HG02759 (cell line): Measurements from ENCODE around the gene CD2AP.
"Not testable (repeated sequence)": the region's sequence is repeated elsewhere in the genome, so short reads cannot be mapped to it uniquely, and the experiment has no call there.

Experiments
- ATAC-seq: cut with Tn5 transposase; IDR thresholded peaks from one replicate; pipeline ENCODE4 v1.9.1; 2021; ENCODE audit warnings: mild to moderate bottlenecking, moderate library complexity; ENCODE audit not compliant: unreplicated experiment

The CD2AP gene

DNA sequence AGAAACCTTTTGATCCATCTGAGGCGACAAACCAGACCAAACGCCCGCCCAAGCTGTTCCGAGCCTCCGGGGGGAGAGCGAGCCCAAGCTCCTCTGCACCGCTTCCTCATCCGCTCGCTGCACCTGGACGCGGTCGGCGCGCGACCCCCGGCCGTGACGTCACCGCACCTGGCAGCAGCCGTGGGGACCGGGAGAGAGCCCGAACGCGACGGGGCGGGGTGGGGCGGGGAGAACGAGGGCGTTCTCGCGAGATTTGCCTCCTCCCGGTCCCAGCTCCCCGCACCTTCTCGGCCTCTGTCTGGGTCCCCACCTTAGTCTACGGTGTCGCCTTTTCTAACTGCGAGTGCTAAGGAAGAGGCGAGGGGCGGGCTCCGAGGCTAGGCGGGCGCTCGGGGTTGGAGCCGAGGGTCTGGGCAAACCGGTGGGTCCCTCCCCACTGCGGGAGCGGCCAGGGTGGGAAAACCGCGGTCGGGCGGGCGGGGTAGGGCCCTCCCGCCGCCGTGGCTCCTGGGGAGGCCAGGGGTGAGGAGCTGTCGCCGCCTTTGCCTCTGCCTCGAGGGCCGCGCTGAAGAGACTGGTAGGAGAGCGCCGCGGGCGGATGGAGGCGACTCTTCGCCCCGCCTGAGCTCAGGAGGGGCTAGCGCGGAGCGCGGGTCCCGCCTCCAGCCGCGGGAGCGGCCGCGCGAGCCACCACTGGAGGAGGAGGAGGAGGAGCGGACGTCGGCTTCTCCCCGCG is at the start of gene CD2AP:
CD2AP (plus strand) TSS at position 293 of the 736 bp plus-strand sequence. CDS start 456 bp downstream, outside the sequence.
- ATAC-seq: peak; percentile 89

- no peak for ATAC-seq
Observed at GRCh38 chr6:47428288-47428687, 49.3 kb upstream of the CD2AP start.

- no peak for ATAC-seq
Observed at GRCh38 chr6:47428746-47429664, 48.6 kb upstream of the CD2AP start.

DNA sequence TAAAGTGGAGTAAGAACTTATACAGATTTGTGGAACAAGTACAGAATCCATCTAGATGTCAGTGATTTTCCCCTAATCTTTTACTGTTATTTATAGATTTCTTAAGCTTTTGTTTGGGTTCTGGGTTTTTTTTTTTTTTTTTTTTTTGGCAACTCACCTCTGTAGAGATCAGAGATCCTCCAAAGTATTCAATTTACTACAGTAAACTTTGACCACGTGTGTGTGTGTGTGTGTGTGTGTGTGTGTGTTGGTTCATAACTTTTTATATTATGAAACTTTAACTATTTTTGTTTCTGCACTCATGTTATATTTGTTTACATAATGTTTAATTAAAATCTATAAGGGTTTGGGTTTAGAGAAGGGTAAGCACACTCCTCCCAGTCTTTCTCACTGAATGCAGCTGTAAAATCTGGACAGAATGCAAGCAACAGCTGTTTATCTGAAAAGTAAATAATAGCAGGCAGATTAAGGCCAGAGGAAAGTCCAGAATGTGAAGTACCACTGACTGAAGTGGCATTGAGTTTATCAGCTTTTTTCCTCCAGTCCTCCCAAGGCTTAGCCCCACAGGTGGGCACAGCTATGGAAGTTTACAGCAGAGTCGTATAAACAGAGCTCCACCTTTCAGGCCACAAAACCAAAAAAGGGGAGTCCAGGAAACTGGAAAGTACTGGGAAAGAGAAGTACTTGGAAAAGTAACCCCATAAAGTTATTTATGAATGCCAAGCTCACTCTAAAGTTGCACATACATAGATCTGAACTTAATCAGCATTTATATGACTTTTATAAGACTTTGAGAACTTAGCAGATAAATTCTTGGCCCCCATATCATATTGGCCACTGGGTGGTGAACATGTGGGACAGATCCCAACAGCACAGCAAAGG is 43.0 kb upstream of the CD2AP start:
- no peak for ATAC-seq

DNA sequence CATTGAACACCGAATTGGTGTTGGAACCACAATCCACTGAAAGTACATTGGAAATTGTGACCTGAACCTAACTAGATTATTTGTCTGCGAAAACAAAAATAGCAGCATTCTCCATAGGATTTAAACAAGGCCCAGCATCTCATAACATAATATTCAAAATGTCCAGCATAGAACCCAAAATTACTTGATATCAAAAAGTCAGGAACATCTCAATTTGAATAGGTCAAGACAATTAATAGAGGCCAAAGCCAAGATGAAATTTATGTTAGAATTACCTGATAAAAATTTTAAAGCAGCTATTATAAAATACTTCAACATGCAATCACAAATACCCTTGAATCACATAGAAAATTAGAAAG is 42.4 kb upstream of the CD2AP start:
- ATAC-seq: no peak

GRCh38 chr6:47437592-47437991 is 40.0 kb upstream of the CD2AP start:
- peak; percentile 72 for ATAC-seq

- ATAC-seq: peak; percentile 79
Observed at GRCh38 chr6:47438481-47439347, 38.9 kb upstream of the CD2AP start.

DNA sequence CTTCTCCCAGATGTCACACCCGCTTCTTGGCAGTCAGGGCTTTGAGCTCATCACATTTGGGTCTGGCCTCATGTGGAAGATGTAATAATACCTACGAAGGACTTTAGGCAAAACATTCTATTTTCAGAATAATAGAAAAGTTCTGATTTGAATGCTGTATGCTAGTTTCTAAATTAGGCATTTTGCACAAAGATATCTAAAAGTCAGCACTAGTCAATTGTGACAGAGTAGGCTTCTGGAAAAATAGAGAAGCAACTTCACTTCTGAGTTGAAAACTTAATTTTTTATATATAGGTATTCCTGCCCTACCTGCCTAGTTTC is 38.3 kb upstream of the CD2AP start:
- peak; percentile 32 for ATAC-seq

GRCh38 chr6:47440719-47441118 is 36.9 kb upstream of the CD2AP start:
- peak; percentile 47 for ATAC-seq

GRCh38 chr6:47444964-47445363 is 32.6 kb upstream of the CD2AP start:
- not testable (repeated sequence) for ATAC-seq

DNA sequence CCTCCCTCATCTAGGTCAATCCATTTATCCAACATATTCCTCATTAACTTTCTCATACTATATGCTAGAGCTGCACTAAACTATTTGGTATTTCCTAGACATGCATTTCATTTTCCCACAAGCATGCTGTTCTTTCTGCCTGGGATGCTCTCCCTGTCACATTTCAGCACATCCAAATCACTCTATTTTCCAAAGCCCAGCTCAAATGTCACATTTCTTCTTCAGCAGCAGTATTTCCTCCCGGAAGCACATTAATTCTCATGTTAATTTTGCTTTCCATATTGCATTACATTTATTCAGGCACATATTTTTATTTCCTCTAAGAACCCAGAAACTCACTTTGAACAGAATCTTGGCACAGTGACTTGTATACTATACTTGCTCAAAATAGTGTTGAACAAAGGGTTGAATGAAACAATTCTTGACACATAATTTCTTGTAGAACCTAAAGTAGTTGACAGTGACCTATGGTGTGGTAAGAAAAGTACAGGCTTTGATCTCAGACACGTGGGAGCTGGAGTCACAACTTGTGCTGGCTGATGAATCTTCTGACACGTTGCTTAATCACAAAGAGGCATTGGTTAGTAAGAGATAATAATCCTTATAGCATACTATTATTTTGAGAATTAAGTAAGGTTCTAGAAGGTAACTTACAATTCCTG is 30.8 kb upstream of the CD2AP start:
- no peak for ATAC-seq

GRCh38 chr6:47447722-47448121 is 29.9 kb upstream of the CD2AP start:
- no peak for ATAC-seq

DNA sequence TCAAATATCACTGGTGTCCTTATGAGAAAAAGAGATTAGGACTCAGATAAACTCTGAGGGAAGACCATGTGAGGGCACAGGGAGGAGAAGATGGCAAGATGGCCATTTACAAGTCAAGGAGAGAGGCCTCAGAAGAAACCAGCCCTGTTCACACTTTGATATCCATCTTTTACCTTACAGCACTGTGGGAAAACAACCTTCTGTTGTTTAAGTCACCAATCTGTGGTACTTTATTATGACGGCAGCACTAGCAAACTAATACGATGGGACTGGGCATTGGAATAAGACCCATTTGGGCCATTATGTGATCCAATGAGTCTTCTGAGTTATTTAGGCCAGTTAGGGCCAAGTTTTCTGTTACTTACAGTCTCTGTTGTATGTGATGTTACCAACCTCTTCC is 26.4 kb upstream of the CD2AP start:
- no peak for ATAC-seq

GRCh38 chr6:47452899-47453298 is 24.7 kb upstream of the CD2AP start:
- ATAC-seq: no peak

GRCh38 chr6:47453372-47453936 is 24.1 kb upstream of the CD2AP start:
- ATAC-seq: no peak

DNA sequence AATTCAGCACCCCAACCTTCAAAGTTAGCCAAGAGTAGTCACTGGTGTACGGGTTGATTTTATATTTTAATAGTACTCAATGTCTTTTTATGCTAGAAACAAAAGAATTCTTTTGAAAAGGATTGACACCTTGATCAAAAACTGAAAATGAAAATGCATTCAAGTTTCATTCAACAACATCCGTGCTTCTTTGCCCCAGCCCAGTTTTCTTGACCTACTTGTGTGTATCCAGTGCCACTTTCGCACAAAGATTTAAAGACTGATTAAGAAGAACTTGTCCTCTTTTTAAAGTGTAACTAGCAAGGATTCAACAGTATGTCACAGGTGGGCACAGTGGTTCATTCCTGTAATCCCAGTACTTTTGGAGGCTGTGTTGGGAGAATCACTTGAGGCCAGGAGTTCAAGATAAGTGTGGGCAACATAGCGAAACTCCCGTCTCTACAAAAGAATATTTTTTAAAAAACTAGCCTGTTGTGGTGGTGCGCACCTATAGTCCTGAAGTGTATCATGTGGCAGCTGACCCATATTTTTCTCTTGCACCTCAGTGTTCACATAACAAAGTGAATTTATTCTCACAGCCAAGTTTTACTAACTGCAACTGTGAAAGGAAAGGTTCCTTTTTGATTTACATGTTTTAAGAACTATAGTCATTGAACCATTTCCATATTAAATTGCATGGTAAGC is 22.7 kb upstream of the CD2AP start:
- no peak for ATAC-seq

DNA sequence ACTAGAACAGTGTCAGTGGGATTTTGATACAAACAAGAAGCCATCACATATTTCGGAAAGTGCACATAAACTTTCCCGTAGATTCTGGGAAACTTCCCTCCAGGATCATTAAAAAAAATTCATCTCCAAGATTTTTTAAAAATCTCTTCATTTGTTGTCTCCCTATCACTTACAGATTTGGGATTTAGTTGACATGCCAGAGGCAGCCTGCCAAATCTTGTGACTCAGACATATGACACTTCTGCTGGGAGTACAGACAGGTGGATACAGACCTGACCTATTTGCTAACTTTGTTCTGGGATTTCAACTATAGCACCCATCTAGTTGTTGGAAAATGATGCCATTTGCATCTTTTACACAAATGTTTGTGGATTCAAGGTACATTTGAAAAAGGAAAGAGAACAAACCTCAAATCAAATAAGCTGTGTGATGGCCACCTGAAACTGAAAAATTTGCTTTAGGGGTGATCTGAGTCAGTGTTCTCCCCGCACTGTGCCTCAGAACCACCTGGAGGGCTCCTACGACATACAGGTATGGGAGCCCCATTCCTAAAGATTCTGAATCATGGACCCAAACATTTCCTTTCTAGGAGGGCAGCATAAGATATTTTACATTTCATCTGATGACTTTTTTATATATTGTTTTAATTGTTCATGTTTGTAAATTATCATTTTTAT is 21.9 kb upstream of the CD2AP start:
- ATAC-seq: peak; percentile 61

GRCh38 chr6:47456536-47456975 is 21.0 kb upstream of the CD2AP start:
- no peak for ATAC-seq
